ENCODE data around the gene TIMM29.
"Not testable (repeated sequence)": the region's sequence is repeated elsewhere in the genome, so short reads cannot be mapped to it uniquely, and the experiment has no call there.

The TIMM29 gene

DNA sequence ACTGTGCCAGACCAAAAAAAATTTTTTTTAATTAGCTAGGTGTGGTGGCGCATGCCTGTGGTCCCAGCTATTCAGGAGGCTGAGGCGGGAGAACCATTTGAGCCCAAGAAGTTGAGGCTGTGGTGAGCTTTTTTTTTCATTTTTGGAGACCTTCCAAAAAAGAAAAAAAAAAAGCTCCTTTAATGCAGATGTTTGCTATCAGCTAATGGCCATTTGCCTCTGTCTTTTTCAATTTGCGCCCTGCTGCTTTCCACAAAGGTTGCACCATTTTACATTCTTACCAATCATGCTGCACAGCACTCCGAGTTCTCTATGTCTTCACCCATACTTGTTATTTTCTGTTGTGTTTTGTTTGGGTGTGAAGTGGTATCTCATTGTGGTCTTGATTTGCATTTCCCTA lies 16.7 kb downstream of the TIMM29 start:
- H3K4me1 Mint-ChIP-seq (ENCODE audit: low read depth): peaks cover 3% of the 10 kb centered on the region
- no peaks in the 10 kb centered on the region for H3K9me3 Mint-ChIP-seq
- H3K4me3 Mint-ChIP-seq: no peak overlapping the region
- no peaks in the 10 kb centered on the region for H3K36me3 Mint-ChIP-seq (ENCODE audit: low read depth)
- no peak for DNase-seq (ENCODE audit: low spot score)
- no peaks in the 10 kb centered on the region for H3K27me3 Mint-ChIP-seq (ENCODE audit: low read depth)
- no peak overlapping the region for H3K27ac Mint-ChIP-seq

DNA sequence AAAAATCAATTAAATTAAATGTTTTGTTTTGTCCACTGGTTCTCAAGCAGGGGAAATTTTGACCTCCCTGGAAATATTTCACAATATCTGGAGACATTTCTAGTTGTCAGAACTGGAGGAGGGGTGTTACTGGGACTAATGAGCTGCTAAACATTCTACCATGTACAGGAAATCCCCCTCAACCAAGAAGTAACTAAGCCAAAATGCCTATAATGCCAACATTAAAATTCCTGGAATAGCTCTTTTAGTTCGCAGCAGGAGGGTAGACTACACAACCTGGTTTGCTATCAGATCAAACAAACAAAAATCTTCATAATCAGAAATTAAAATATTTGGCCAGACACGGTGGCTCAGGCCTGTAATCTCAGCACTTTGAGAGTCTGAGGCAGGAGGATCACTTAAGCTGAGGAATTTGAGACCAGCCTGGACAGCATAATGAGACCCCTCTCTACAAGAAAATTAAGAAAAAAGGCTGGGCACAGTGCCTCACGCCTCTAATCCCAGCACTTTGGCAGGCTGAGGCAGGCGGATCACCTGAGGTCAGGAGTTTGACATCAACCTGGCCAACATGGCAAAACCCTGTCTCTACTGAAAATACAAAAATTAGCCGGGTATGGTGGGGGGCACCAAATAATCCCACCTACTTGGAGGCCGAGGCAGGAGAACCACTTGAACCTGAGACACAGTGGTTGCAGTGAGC lies 18.5 kb downstream of the TIMM29 start:
- Mint-ChIP-seq H3K4me1 (ENCODE audit: low read depth) (peaks cover 1% of the 10 kb centered on the region), H3K9me3 (no peaks in the 10 kb centered on the region), H3K4me3 (no peak overlapping the region), H3K36me3 (ENCODE audit: low read depth) (no peaks in the 10 kb centered on the region), H3K27ac (no peak overlapping the region), H3K27me3 (ENCODE audit: low read depth) (no peaks in the 10 kb centered on the region)
- DNase-seq (ENCODE audit: low spot score): no peak

DNA sequence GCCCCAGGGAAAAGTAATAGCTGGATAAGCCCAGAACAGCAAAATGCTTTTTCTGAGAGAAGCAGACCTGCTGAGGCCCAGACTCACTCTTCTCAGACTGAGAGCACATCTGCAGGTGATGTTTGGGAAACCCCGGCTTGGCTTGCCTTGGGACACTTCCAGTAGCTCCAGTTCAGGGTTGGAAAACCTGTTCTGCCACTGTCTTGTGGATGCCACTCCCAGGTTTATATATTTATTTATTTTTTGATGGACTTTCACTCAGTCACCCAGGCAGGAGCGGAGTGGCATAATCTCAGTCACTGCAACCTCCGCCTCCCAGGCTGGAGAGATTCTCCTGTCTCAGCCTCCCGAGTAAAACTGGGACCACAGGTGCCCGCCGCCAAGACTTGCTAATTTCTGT lies 24.2 kb downstream of the TIMM29 start:
- Mint-ChIP-seq H3K36me3 (ENCODE audit: low read depth) (no peaks in the 10 kb centered on the region), H3K9me3 (no peaks in the 10 kb centered on the region), H3K27me3 (ENCODE audit: low read depth) (no peaks in the 10 kb centered on the region), H3K27ac (no peak overlapping the region), H3K4me1 (ENCODE audit: low read depth) (no peaks in the 10 kb centered on the region), H3K4me3 (no peak overlapping the region)
- DNase-seq (ENCODE audit: low spot score): no peak

DNA sequence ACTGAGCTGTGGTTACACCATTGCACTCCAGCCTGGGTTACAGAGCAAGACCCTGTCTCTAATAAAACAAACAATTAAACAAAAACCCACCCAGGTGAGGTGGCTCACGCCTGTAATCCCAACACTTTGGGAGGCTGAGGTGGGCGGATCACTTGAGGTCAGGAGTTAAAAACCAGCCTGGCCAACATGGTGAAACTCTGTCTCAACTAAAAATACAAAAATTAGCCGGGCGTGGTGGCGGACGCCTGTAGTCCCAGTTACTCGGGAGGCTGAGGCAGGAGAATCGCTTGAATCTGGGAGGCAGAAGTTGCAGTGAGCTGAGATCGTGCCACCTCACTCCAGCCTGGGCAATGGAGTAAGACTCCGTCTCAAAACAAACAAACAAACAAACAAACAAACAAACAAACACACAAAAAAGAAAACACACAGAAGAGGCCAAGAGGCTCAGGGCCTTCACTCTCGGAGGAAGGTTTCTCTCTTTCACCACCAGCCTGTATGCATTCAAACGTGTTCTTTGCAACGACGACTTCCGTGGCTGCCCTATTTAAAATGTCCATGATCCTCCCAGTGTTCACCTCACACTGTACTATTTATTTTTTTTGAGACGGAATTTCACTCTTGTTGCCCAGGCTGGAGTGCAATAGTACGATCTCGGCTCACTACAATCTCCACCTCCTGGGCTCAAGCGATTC lies 30.8 kb downstream of the TIMM29 start:
- Mint-ChIP-seq H3K4me3 (peak overlapping the region; percentile 89), H3K27ac (peak overlapping the region; percentile 90), H3K4me1 (ENCODE audit: low read depth) (peaks cover 28% of the 10 kb centered on the region)
- H3K9me3 Mint-ChIP-seq; H3K27me3 Mint-ChIP-seq (ENCODE audit: low read depth); H3K36me3 Mint-ChIP-seq (ENCODE audit: low read depth); DNase-seq (ENCODE audit: low spot score): not testable (repeated sequence)

DNA sequence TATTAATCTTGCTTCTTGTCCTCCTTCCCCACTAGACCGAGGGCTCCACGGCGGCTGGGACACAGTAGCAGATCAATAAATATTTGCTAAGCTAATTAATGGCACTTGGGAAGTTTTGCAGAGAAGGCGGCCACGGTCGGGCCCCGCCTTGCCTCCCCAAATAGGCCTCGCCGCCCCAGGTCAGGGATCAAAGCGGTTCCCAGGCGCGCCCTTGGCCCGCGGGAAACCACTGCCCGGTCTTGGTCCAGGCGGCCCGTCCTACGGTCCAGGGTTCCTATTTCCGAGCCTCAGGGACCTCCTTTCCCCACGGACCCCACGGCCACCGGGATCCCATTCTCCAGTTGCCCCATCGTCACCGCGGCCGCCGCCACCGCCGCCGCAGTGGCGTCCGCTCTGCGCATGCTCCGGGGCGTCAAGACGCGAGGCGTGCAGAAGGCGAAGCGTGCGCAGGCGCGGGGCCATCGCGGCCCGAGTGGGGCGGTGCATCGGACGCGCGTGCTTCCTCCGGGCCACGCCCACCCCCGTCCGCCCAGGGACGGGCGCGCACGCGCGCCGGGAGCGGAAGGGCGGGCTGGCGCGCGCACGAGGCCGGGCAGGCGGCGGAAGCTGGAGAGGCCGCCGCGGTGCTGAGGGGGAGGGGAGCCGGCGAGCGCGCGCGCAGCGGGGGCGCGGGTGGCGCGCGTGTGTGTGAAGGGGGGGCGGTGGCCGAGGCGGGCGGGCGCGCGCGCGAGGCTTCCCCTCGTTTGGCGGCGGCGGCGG lies 31.9 kb downstream of the TIMM29 start, which contains the start of gene SMARCA4:
Gene SMARCA4, plus strand, starts transcription at position 717 of the 759 bp plus-strand sequence. CDS start 23,122 bp downstream, outside the sequence.
- peak; percentile 99 for DNase-seq (ENCODE audit: low spot score)
- Mint-ChIP-seq H3K9me3 (no peaks in the 10 kb centered on the region), H3K4me1 (ENCODE audit: low read depth) (peaks cover 30% of the 10 kb centered on the region), H3K4me3 (peak within 1 kb of the TSS; percentile 89), H3K27ac (peak within 1 kb of the TSS; percentile 90), H3K27me3 (ENCODE audit: low read depth) (no peaks in the 10 kb centered on the region), H3K36me3 (ENCODE audit: low read depth) (peaks cover 10% of the 10 kb centered on the region)

DNA sequence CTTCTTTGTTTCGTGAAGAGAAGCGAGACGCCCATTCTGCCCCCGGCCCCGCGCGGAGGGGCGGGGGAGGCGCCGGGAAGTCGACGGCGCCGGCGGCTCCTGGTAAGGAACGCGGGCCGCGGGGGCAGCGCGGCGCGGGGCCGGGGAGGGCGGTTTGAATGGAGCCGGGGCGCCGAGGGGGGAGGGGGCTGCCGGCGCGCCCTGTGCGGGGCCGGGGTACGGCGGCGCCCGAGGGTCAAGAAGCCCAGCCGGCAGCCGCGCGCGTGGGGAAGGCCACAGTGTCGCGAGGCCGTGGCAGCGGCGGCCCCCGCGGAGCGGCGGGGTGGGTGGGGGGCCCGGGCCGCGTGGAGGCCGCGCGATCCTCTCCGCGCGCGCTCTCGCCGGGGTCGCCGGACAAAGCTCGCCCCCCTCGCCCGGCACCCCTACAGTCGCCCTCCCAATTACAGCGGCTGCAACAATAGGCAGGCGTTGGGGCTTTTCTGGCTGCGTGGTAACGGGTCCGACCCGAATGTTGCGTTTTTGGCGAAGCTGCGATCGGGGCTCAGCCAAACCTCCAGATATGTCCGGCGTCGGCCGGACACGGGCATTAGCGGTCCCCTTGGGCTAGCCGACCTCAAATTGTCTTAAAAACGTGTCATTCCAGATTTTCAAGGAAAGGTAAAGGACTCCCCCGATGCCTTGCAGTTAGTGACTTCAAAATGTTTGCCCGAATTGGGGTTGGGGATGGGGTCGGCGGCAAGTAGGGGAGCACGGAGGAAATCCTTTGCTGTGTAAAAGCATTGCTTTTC lies 32.7 kb downstream of the TIMM29 start:
- Mint-ChIP-seq H3K27me3 (ENCODE audit: low read depth) (no peaks in the 10 kb centered on the region), H3K36me3 (ENCODE audit: low read depth) (peaks cover 12% of the 10 kb centered on the region), H3K4me1 (ENCODE audit: low read depth) (peaks cover 32% of the 10 kb centered on the region), H3K9me3 (no peaks in the 10 kb centered on the region), H3K4me3 (peak overlapping the region; percentile 88), H3K27ac (peak overlapping the region; percentile 86)
- no peak for DNase-seq (ENCODE audit: low spot score)

DNA sequence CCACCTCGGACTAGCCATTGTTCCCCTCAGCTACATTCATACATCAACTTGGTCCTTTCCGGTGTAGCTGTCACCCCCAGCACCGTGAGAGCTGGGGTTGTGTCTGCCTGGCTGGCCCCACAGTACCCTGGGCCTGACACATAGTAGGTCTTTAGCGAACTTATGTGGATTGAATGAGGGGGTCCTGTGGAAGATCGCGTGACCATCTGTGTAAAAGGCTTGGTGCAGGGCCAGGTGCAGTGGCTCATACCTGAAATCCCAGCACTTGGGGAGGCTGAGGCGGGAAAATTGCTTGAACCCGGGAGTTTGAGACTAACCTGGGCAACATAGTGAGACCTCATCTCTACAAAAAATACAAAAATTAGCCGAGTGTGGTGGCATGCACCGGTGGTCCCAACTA lies 34.3 kb downstream of the TIMM29 start:
- H3K9me3 Mint-ChIP-seq: no peaks in the 10 kb centered on the region
- H3K27ac Mint-ChIP-seq: peak overlapping the region; percentile 63
- H3K36me3 Mint-ChIP-seq (ENCODE audit: low read depth): peaks cover 12% of the 10 kb centered on the region
- peaks cover 32% of the 10 kb centered on the region for H3K4me1 Mint-ChIP-seq (ENCODE audit: low read depth)
- H3K4me3 Mint-ChIP-seq: peak overlapping the region; percentile 88
- DNase-seq (ENCODE audit: low spot score): no peak
- H3K27me3 Mint-ChIP-seq (ENCODE audit: low read depth): no peaks in the 10 kb centered on the region

DNA sequence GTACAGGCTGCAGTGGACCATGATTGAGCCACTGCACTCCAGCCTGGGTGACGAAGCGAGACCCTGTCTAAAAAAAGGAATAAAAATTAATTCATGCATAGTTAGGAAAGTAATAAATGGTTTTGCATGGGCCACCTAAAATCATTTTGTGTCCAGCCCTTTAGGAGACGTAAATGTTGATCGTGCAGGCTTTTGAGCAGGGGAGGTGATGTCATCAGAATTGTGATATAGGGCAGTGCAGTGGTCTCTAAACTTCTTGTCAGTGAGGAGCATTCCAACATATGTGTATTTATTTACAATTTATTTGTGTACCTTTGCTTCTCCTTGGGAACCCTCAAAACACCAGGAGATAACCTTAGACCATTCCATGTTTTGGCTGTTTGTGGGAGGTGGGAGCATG lies 35.3 kb downstream of the TIMM29 start:
- no peaks in the 10 kb centered on the region for H3K9me3 Mint-ChIP-seq
- peaks cover 12% of the 10 kb centered on the region for H3K36me3 Mint-ChIP-seq (ENCODE audit: low read depth)
- no peaks in the 10 kb centered on the region for H3K27me3 Mint-ChIP-seq (ENCODE audit: low read depth)
- no peak for DNase-seq (ENCODE audit: low spot score)
- H3K4me3 Mint-ChIP-seq: peak overlapping the region; percentile 65
- peak overlapping the region; percentile 63 for H3K27ac Mint-ChIP-seq
- H3K4me1 Mint-ChIP-seq (ENCODE audit: low read depth): peaks cover 34% of the 10 kb centered on the region

DNA sequence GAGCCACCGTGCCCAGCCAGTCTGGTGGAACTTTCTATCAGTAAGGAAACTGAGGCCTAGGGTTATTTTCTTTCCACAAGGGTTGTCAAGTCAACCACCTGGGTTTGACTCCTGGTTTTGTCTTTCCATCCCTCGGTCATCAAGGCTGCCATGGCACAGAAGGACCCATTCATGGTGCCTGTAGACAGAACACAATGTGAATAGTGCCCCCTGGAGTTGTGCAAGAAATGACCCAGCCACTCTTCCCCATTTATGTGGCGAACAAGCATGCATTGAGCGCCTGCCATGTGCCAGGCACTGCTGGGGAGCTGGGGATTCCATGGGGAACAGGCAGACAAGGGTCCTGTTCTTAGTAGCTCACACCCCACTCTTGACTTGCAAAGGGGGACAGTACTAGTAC lies 36.3 kb downstream of the TIMM29 start:
- Mint-ChIP-seq H3K36me3 (ENCODE audit: low read depth) (peaks cover 11% of the 10 kb centered on the region), H3K4me3 (no peak overlapping the region), H3K27ac (no peak overlapping the region), H3K27me3 (ENCODE audit: low read depth) (no peaks in the 10 kb centered on the region), H3K4me1 (ENCODE audit: low read depth) (peaks cover 34% of the 10 kb centered on the region), H3K9me3 (no peaks in the 10 kb centered on the region)
- DNase-seq (ENCODE audit: low spot score): no peak

DNA sequence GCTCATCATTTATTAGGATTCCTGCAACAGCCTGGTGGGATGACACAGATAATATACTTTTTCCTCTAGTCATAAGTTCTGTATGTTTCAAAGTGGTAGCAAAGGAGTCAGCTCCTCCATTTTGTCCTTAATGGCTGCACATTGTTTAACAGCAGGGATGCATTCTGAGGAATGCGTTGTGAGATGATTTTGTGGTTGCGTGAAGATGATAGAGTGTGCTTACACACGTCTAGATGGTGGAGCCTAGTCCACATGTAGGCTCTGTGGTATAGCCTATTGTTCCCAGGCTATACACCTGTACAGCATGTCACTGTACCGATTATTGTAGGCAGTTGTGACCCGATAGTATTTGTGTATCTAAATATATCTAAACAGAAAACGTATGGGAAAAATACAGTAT lies 36.8 kb downstream of the TIMM29 start:
- Mint-ChIP-seq H3K4me1 (ENCODE audit: low read depth) (peaks cover 34% of the 10 kb centered on the region), H3K27ac (no peak overlapping the region), H3K9me3 (no peaks in the 10 kb centered on the region), H3K4me3 (no peak overlapping the region), H3K36me3 (ENCODE audit: low read depth) (peaks cover 11% of the 10 kb centered on the region), H3K27me3 (ENCODE audit: low read depth) (no peaks in the 10 kb centered on the region)
- DNase-seq (ENCODE audit: low spot score): no peak

DNA sequence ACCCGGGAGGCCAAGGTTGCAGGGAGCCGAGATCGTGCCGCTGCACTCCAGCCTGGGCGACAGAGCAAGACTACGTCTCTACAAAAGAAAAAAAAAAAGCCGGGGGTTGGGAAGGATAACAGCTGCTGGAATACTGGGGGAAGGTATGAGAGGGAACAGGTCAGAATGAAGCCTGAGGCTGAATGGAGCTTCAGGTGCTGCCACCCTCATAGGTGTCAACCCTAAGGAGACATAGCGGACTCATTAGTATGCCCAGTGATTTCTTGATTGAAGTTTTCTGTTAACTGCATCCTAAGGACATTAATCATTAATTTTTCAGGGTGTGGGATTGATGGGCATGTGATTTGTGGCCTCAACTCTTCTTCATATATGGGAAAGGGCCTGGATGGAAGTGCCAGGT lies 38.2 kb downstream of the TIMM29 start:
- no peak overlapping the region for H3K4me3 Mint-ChIP-seq
- no peak for DNase-seq (ENCODE audit: low spot score)
- no peaks in the 10 kb centered on the region for H3K9me3 Mint-ChIP-seq
- no peaks in the 10 kb centered on the region for H3K27me3 Mint-ChIP-seq (ENCODE audit: low read depth)
- peaks cover 11% of the 10 kb centered on the region for H3K36me3 Mint-ChIP-seq (ENCODE audit: low read depth)
- H3K4me1 Mint-ChIP-seq (ENCODE audit: low read depth): peaks cover 34% of the 10 kb centered on the region
- no peak overlapping the region for H3K27ac Mint-ChIP-seq

DNA sequence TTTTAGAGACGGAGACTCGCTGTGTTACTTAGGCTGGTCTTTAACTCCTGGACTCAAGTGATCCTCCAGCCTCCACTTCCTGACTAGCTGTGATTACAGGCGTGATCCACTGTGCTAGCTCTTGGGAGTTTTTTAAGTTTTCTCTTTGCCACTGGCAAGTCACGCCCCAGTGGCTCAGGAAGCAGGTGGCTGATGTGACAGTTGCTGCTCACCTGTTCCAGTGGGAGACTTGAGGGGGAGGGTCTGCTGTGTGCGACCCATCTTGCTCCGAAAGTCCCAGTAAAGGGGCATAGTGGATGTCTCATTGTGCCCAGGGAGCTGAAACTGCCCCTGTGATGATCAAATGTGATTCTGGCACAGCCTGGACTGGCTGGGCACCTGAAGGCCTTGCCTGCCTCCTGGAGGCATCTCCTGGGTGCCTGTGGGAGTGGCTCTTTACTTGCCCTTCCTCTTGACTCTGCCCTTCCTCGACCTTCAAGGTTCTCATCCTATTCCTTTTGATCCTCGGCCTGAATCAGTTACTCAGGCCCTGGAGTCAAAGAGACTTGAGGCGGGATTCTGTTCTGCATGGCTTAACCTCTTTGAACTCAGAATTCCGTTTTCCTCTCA lies 40.0 kb downstream of the TIMM29 start:
- Mint-ChIP-seq H3K36me3 (ENCODE audit: low read depth) (peaks cover 7% of the 10 kb centered on the region), H3K27me3 (ENCODE audit: low read depth) (no peaks in the 10 kb centered on the region), H3K9me3 (no peaks in the 10 kb centered on the region), H3K4me1 (ENCODE audit: low read depth) (peaks cover 18% of the 10 kb centered on the region), H3K27ac (no peak overlapping the region), H3K4me3 (no peak overlapping the region)
- DNase-seq (ENCODE audit: low spot score): no peak

DNA sequence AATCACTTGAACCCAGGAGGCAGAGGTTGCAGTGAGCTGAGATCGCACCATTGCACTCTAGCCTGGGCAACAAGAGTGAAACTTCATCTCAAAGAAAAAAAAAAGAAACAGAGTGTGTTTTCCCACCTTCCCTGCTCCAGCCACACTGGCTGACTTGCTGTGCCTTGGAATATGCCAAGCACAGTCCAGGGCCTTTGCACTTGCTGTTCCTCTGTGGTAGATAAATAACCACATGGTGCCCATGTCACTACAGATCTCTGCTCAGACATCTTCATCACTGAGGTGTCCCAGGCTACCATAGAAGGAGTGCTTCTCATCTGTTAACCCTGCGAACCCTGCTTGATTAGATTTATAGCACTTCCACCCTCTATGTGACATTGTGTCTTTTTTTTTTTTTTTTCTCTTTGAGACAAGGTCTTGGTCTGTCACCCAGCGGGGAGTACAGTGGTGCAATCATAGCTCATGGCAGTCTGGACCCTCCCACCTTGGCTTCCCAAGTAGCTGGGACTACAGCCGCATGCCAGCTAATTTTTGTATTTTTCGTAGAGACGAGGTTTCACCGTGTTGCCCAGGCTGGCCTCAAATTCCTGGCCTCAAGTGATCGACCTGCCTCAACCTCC lies 42.6 kb downstream of the TIMM29 start:
- Mint-ChIP-seq H3K27ac (no peak overlapping the region), H3K9me3 (no peaks in the 10 kb centered on the region), H3K36me3 (ENCODE audit: low read depth) (peaks cover 4% of the 10 kb centered on the region), H3K27me3 (ENCODE audit: low read depth) (no peaks in the 10 kb centered on the region), H3K4me3 (no peak overlapping the region), H3K4me1 (ENCODE audit: low read depth) (peaks cover 19% of the 10 kb centered on the region)
- DNase-seq (ENCODE audit: low spot score): no peak

Measured in T-helper 2 cell treated with Interferon-gamma antibody and Interleukin-4, amounts not matched to agents 5 μg/mL and 100 μg/mL, for 36 hours (primary cell).